ENCODE data around the gene CTNND1. TPM values are rescaled to one million over a fixed set of nuclear protein-coding genes. Genes with fewer than 3 reads are reported as not detected.
A peak's percentile ranks its signal among the peaks of the same experiment; 100 is the strongest.

Gene CTNND1
- total RNA-seq, 2 experiments from 2014 or later = 6.4 to 8.2 TPM

- no peak for DNase-seq
- Mint-ChIP-seq H3K9me3 (no peaks in the 10 kb centered on the region), H3K27ac (no peak overlapping the region), H3K27me3 (no peaks in the 10 kb centered on the region), H3K4me1 (peaks cover 25% of the 10 kb centered on the region), H3K36me3 (no peaks in the 10 kb centered on the region), H3K4me3 (no peak overlapping the region)
Measured at GRCh38 chr11:57776577-57777210, 15.1 kb downstream of the CTNND1 start.

- H3K36me3 Mint-ChIP-seq = peaks cover 2% of the 10 kb centered on the region
- H3K27me3 Mint-ChIP-seq = no peaks in the 10 kb centered on the region
- H3K27ac Mint-ChIP-seq = no peak overlapping the region
- H3K4me3 Mint-ChIP-seq = no peak overlapping the region
- DNase-seq = no peak
- H3K4me1 Mint-ChIP-seq = peaks cover 29% of the 10 kb centered on the region
- no peaks in the 10 kb centered on the region for H3K9me3 Mint-ChIP-seq
Measured at GRCh38 chr11:57777969-57778317, 16.3 kb downstream of the CTNND1 start.

- no peak for DNase-seq
- H3K4me1 Mint-ChIP-seq = peaks cover 29% of the 10 kb centered on the region
- peaks cover 2% of the 10 kb centered on the region for H3K36me3 Mint-ChIP-seq
- no peak overlapping the region for H3K4me3 Mint-ChIP-seq
- H3K27ac Mint-ChIP-seq = no peak overlapping the region
- no peaks in the 10 kb centered on the region for H3K27me3 Mint-ChIP-seq
- no peaks in the 10 kb centered on the region for H3K9me3 Mint-ChIP-seq
Measured at GRCh38 chr11:57778318-57779037, 16.9 kb downstream of the CTNND1 start.

GRCh38 chr11:57779276-57779675, 17.7 kb downstream of the CTNND1 start:
- H3K27ac Mint-ChIP-seq = no peak overlapping the region
- peaks cover 29% of the 10 kb centered on the region for H3K4me1 Mint-ChIP-seq
- no peaks in the 10 kb centered on the region for H3K27me3 Mint-ChIP-seq
- no peak overlapping the region for H3K4me3 Mint-ChIP-seq
- DNase-seq = no peak
- H3K9me3 Mint-ChIP-seq = no peaks in the 10 kb centered on the region
- H3K36me3 Mint-ChIP-seq = peaks cover 2% of the 10 kb centered on the region

- H3K27me3 Mint-ChIP-seq = no peaks in the 10 kb centered on the region
- peaks cover 2% of the 10 kb centered on the region for H3K36me3 Mint-ChIP-seq
- DNase-seq = no peak
- no peak overlapping the region for H3K4me3 Mint-ChIP-seq
- H3K27ac Mint-ChIP-seq = no peak overlapping the region
- peaks cover 22% of the 10 kb centered on the region for H3K4me1 Mint-ChIP-seq
- H3K9me3 Mint-ChIP-seq = no peaks in the 10 kb centered on the region
Measured at GRCh38 chr11:57781529-57781943, 19.9 kb downstream of the CTNND1 start.

- Mint-ChIP-seq H3K4me3 (no peak overlapping the region), H3K36me3 (peaks cover 2% of the 10 kb centered on the region), H3K9me3 (no peaks in the 10 kb centered on the region), H3K4me1 (peaks cover 12% of the 10 kb centered on the region), H3K27me3 (no peaks in the 10 kb centered on the region), H3K27ac (no peak overlapping the region)
- no peak for DNase-seq
Measured at GRCh38 chr11:57785072-57785471, 23.5 kb downstream of the CTNND1 start.

GRCh38 chr11:57786436-57786835, 24.8 kb downstream of the CTNND1 start:
- Mint-ChIP-seq H3K9me3 (no peaks in the 10 kb centered on the region), H3K4me3 (no peak overlapping the region), H3K36me3 (peaks cover 3% of the 10 kb centered on the region), H3K27me3 (no peaks in the 10 kb centered on the region), H3K4me1 (peaks cover 16% of the 10 kb centered on the region), H3K27ac (no peak overlapping the region)
- no peak for DNase-seq

- no peaks in the 10 kb centered on the region for H3K27me3 Mint-ChIP-seq
- DNase-seq = no peak
- H3K4me1 Mint-ChIP-seq = peaks cover 18% of the 10 kb centered on the region
- H3K36me3 Mint-ChIP-seq = peaks cover 5% of the 10 kb centered on the region
- no peak overlapping the region for H3K4me3 Mint-ChIP-seq
- H3K27ac Mint-ChIP-seq = no peak overlapping the region
- no peaks in the 10 kb centered on the region for H3K9me3 Mint-ChIP-seq
Measured at GRCh38 chr11:57787006-57787604, 25.5 kb downstream of the CTNND1 start.

GRCh38 chr11:57787920-57788702, 26.5 kb downstream of the CTNND1 start:
- H3K27ac Mint-ChIP-seq = no peak overlapping the region
- DNase-seq = no peak
- H3K4me3 Mint-ChIP-seq = no peak overlapping the region
- H3K4me1 Mint-ChIP-seq = peaks cover 25% of the 10 kb centered on the region
- H3K9me3 Mint-ChIP-seq = no peaks in the 10 kb centered on the region
- H3K27me3 Mint-ChIP-seq = no peaks in the 10 kb centered on the region
- peaks cover 6% of the 10 kb centered on the region for H3K36me3 Mint-ChIP-seq

GRCh38 chr11:57788703-57789088, 27.1 kb downstream of the CTNND1 start:
- peaks cover 31% of the 10 kb centered on the region for H3K4me1 Mint-ChIP-seq
- no peak overlapping the region for H3K27ac Mint-ChIP-seq
- no peaks in the 10 kb centered on the region for H3K9me3 Mint-ChIP-seq
- no peaks in the 10 kb centered on the region for H3K27me3 Mint-ChIP-seq
- H3K4me3 Mint-ChIP-seq = no peak overlapping the region
- peaks cover 10% of the 10 kb centered on the region for H3K36me3 Mint-ChIP-seq
- DNase-seq = no peak

- no peaks in the 10 kb centered on the region for H3K27me3 Mint-ChIP-seq
- H3K27ac Mint-ChIP-seq = peak overlapping the region; percentile 91
- peaks cover 36% of the 10 kb centered on the region for H3K4me1 Mint-ChIP-seq
- H3K36me3 Mint-ChIP-seq = peaks cover 11% of the 10 kb centered on the region
- peak; percentile 7 for DNase-seq
- H3K4me3 Mint-ChIP-seq = peak overlapping the region; percentile 50
- H3K9me3 Mint-ChIP-seq = no peaks in the 10 kb centered on the region
Measured at GRCh38 chr11:57791321-57792059, 29.9 kb downstream of the CTNND1 start.

- Mint-ChIP-seq H3K4me3 (peak overlapping the region; percentile 50), H3K27me3 (no peaks in the 10 kb centered on the region), H3K27ac (peak overlapping the region; percentile 91), H3K9me3 (no peaks in the 10 kb centered on the region), H3K4me1 (peaks cover 36% of the 10 kb centered on the region), H3K36me3 (peaks cover 11% of the 10 kb centered on the region)
- DNase-seq = peak; percentile 80
Measured at GRCh38 chr11:57792060-57792541, 30.5 kb downstream of the CTNND1 start.

- Mint-ChIP-seq H3K9me3 (no peaks in the 10 kb centered on the region), H3K27me3 (no peaks in the 10 kb centered on the region), H3K27ac (peak overlapping the region; percentile 91), H3K4me3 (peak overlapping the region; percentile 60), H3K4me1 (peaks cover 36% of the 10 kb centered on the region), H3K36me3 (peaks cover 13% of the 10 kb centered on the region)
- no peak for DNase-seq
Measured at GRCh38 chr11:57792870-57793269, 31.3 kb downstream of the CTNND1 start.

GRCh38 chr11:57793351-57794115, 31.9 kb downstream of the CTNND1 start:
- H3K36me3 Mint-ChIP-seq = peaks cover 14% of the 10 kb centered on the region
- no peaks in the 10 kb centered on the region for H3K27me3 Mint-ChIP-seq
- H3K27ac Mint-ChIP-seq = peak overlapping the region; percentile 91
- peak overlapping the region; percentile 60 for H3K4me3 Mint-ChIP-seq
- no peaks in the 10 kb centered on the region for H3K9me3 Mint-ChIP-seq
- no peak for DNase-seq
- H3K4me1 Mint-ChIP-seq = peaks cover 36% of the 10 kb centered on the region
